ENCODE data around the gene OTUD3. TPM values are rescaled to one million over a fixed set of nuclear protein-coding genes. Genes with fewer than 3 reads are reported as not detected.
"Not testable (repeated sequence)": the region's sequence is repeated elsewhere in the genome, so short reads cannot be mapped to it uniquely, and the experiment has no call there.

Gene OTUD3
- total and polyA plus RNA-seq, 2 of the 4 experiments (the other 2 are of a cell fraction) = 2.9 to 3.1 TPM

DNA sequence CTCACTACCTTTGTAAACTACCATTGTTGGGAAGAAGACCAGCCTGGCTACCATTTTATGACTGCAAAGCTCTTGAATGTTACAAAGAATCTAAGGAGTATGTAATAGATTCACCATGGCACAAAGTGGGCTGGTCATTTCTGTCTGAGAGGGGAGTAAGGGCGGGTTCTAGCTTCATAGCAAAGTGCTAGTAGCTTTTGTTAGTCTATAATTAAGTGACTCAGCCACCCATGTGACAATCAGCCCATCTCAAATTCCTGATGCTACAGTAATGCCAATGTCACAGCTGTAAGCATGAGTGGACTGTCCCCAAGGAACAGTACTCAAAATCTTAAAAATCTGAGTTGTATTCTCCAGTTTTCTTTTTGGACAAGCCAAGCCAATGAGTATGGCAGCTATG lies 15.4 kb upstream of the OTUD3 start:
- peak; percentile 12 for ATAC-seq (ENCODE audit: low read depth)
- Histone ChIP-seq H3K9me1 (ENCODE audit: insufficient read depth, low read length) (no peaks in the 10 kb centered on the region; the same call in 1 of the 2 replicates), H3K9me3 (ENCODE audit: control insufficient read depth, insufficient read depth, low read length) (peaks cover 3% of the 10 kb centered on the region; the same call in 1 of the 2 replicates), H2AFZ (replicated peaks; ENCODE audit: low read length, poor library complexity) (no peak overlapping the region), H3K36me3 (ENCODE audit: control insufficient read depth, insufficient read depth, low read length) (no peaks in the 10 kb centered on the region), H4K91ac (ENCODE audit: insufficient read depth, low read depth, low read length) (no peak overlapping the region), H4K20me1 (ENCODE audit: insufficient read depth, low read length) (no peaks in the 10 kb centered on the region), H3K56ac (ENCODE audit: extremely low read depth, insufficient read depth, low read length) (no peak overlapping the region), H3K27ac (ENCODE audit: insufficient read depth, low read length) (no peak overlapping the region), H3K4ac (ENCODE audit: low read depth, low read length) (peak overlapping the region; percentile 27; the same call in 1 of the 2 replicates), H3K9ac (ENCODE audit: low read depth, low read length) (no peak overlapping the region), H2AK5ac (ENCODE audit: low read depth, low read length) (no peak overlapping the region), H4K8ac (ENCODE audit: low read depth in 2 of 2, low read length in 2 of 2) (no peak overlapping the region), H3K4me3 (ENCODE audit: insufficient read depth, low read depth, low read length) (no peak overlapping the region), H3K18ac (ENCODE audit: low read depth, low read length) (no peak overlapping the region), H3K14ac (replicated peaks; ENCODE audit: low read depth, low read length) (no peak overlapping the region), H2BK15ac (ENCODE audit: low read depth, low read length) (no peak overlapping the region), H2AK9ac (replicated peaks; ENCODE audit: low read depth, low read length, poor library complexity) (no peak overlapping the region), H3K79me1 (ENCODE audit: low read depth in 1 of 2, low read length in 2 of 2) (no peaks in the 10 kb centered on the region), H3K23ac (ENCODE audit: low read depth, low read length) (no peak overlapping the region; the same call in 1 of the 2 replicates), H3K27me3 (ENCODE audit: control insufficient read depth, insufficient read depth, low read length) (no peaks in the 10 kb centered on the region), H2BK20ac (ENCODE audit: low read depth, low read length) (peak overlapping the region; percentile 28; the same call in 1 of the 2 replicates), H2BK5ac (ENCODE audit: low read depth, low read length, poor library complexity, severe bottlenecking) (peak overlapping the region; percentile 11), H4K5ac (ENCODE audit: low read depth, low read length) (no peak overlapping the region), H3K4me1 (ENCODE audit: control insufficient read depth, insufficient read depth, low read length) (peaks cover 5% of the 10 kb centered on the region; the same call in 1 of the 2 replicates), H3K4me2 (ENCODE audit: low read depth, low read length) (no peak overlapping the region), H2BK120ac (ENCODE audit: low read depth, low read length) (no peak overlapping the region)
- dilution Hi-C loops (cut with HindIII; ENCODE audit: low sequenced_read_pairs, unreplicated experiment) (no loop called here), in situ Hi-C loops (cut with MboI; ENCODE audit: low sequenced_read_pairs) (no loop called here), intact Hi-C loops (cut with micrococcal nuclease) (no loop called here)
- no peak for DNase-seq
- no TSS peak for BruUV-seq (replicated peaks)
- WGBS, 2 experiments (ENCODE audit: extremely low coverage in 2 of 2, insufficient read length in 1 of 2) = no CpG with 5 or more reads among the region's 1 CpG
- ChIA-PET CTCF (no interaction called here), POLR2A (ENCODE audit: unreplicated experiment) (no interaction called here)
- TF ChIP-seq USF2 (IDR thresholded peaks at IDR 0.05; ENCODE audit: low read depth, low read length) (peak; percentile 27; the same call in 1 of the 2 replicates), RAD21 (IDR thresholded peaks at IDR 0.05; ENCODE audit: low read length) (no peak)

GRCh38 chr1:19868575-19868974 lies 13.6 kb upstream of the OTUD3 start:
- H3K4me2 ChIP-seq (ENCODE audit: low read depth, low read length); H3K36me3 ChIP-seq (ENCODE audit: control insufficient read depth, insufficient read depth, low read length); dilution Hi-C loops (cut with HindIII; ENCODE audit: low sequenced_read_pairs, unreplicated experiment); H3K4me3 ChIP-seq (ENCODE audit: insufficient read depth, low read depth, low read length); H2BK15ac ChIP-seq (ENCODE audit: low read depth, low read length); H3K9me1 ChIP-seq (ENCODE audit: insufficient read depth, low read length); H3K27ac ChIP-seq (ENCODE audit: insufficient read depth, low read length); H2BK120ac ChIP-seq (ENCODE audit: low read depth, low read length); H3K23ac ChIP-seq (ENCODE audit: low read depth, low read length); H3K27me3 ChIP-seq (ENCODE audit: control insufficient read depth, insufficient read depth, low read length); H4K5ac ChIP-seq (ENCODE audit: low read depth, low read length); H3K9me3 ChIP-seq (ENCODE audit: control insufficient read depth, insufficient read depth, low read length); H3K18ac ChIP-seq (ENCODE audit: low read depth, low read length); H3K14ac ChIP-seq (replicated peaks; ENCODE audit: low read depth, low read length); POLR2A ChIA-PET (ENCODE audit: unreplicated experiment); H3K9ac ChIP-seq (ENCODE audit: low read depth, low read length); H4K8ac ChIP-seq (ENCODE audit: low read depth in 2 of 2, low read length in 2 of 2); H2AK5ac ChIP-seq (ENCODE audit: low read depth, low read length); in situ Hi-C loops (cut with MboI; ENCODE audit: low sequenced_read_pairs); BruUV-seq (replicated peaks); H2AFZ ChIP-seq (replicated peaks; ENCODE audit: low read length, poor library complexity); H4K91ac ChIP-seq (ENCODE audit: insufficient read depth, low read depth, low read length); H2BK20ac ChIP-seq (ENCODE audit: low read depth, low read length); H3K4ac ChIP-seq (ENCODE audit: low read depth, low read length); intact Hi-C loops (cut with micrococcal nuclease); H3K4me1 ChIP-seq (ENCODE audit: control insufficient read depth, insufficient read depth, low read length); H4K20me1 ChIP-seq (ENCODE audit: insufficient read depth, low read length); DNase-seq; H2BK5ac ChIP-seq (ENCODE audit: low read depth, low read length, poor library complexity, severe bottlenecking); H3K56ac ChIP-seq (ENCODE audit: extremely low read depth, insufficient read depth, low read length); H2AK9ac ChIP-seq (replicated peaks; ENCODE audit: low read depth, low read length, poor library complexity); H3K79me1 ChIP-seq (ENCODE audit: low read depth in 1 of 2, low read length in 2 of 2); ATAC-seq (ENCODE audit: low read depth): not testable (repeated sequence)
- WGBS, 2 experiments (ENCODE audit: extremely low coverage in 2 of 2, insufficient read length in 1 of 2) = no CpG with 5 or more reads among the region's 4 CpGs
- CTCF ChIA-PET = interaction anchor here (0.7 kb wide), 1 partner anchor 49 kb away, joined by 6 read pairs; no protein-coding TSS in a partner anchor

Measured in IMR-90 (cell line).